Ishikawa (cell line): ENCODE results near the gene EMCN.

Source experiments
- CEBPB ChIP-seq: IDR thresholded peaks from 2 replicates; pipeline ENCODE4 v1.6.1; 2012
- CREB1 ChIP-seq: IDR thresholded peaks from 2 replicates; pipeline ENCODE4 v1.6.1; 2012; ENCODE audit warnings: low read depth
- EGR1 ChIP-seq: IDR thresholded peaks from 2 replicates; pipeline ENCODE4 v1.6.1; 2012
- EP300 ChIP-seq: IDR thresholded peaks from 2 replicates; pipeline ENCODE4 v1.6.1; 2012; ENCODE audit warnings: borderline replicate concordance
- MAX ChIP-seq: IDR thresholded peaks from 2 replicates; pipeline ENCODE4 v1.6.1; 2012
- TAF1 ChIP-seq: IDR thresholded peaks from 2 replicates; pipeline ENCODE4 v1.6.1; 2012; ENCODE audit warnings: low read depth, mild to moderate bottlenecking
- TCF12 ChIP-seq: IDR thresholded peaks from 2 replicates; pipeline ENCODE4 v1.6.1; 2012; ENCODE audit warnings: low read depth
- YY1 ChIP-seq: IDR thresholded peaks from 2 replicates; pipeline ENCODE4 v1.6.1; 2012; ENCODE audit warnings: low read depth
- TF ChIP-seq, protein P1 (sequence below): IDR thresholded peaks from 2 replicates; pipeline ENCODE4 v1.6.1; 2012; ENCODE audit warnings: low read depth, mild to moderate bottlenecking

- TF ChIP-seq MAX = no peak
- no peak for TF ChIP-seq TCF12
- no peak for TF ChIP-seq YY1
- TF ChIP-seq TAF1 = no peak
- no peak for TF ChIP-seq EP300
- TF ChIP-seq CREB1 = no peak
- TF ChIP-seq, protein P1, sequence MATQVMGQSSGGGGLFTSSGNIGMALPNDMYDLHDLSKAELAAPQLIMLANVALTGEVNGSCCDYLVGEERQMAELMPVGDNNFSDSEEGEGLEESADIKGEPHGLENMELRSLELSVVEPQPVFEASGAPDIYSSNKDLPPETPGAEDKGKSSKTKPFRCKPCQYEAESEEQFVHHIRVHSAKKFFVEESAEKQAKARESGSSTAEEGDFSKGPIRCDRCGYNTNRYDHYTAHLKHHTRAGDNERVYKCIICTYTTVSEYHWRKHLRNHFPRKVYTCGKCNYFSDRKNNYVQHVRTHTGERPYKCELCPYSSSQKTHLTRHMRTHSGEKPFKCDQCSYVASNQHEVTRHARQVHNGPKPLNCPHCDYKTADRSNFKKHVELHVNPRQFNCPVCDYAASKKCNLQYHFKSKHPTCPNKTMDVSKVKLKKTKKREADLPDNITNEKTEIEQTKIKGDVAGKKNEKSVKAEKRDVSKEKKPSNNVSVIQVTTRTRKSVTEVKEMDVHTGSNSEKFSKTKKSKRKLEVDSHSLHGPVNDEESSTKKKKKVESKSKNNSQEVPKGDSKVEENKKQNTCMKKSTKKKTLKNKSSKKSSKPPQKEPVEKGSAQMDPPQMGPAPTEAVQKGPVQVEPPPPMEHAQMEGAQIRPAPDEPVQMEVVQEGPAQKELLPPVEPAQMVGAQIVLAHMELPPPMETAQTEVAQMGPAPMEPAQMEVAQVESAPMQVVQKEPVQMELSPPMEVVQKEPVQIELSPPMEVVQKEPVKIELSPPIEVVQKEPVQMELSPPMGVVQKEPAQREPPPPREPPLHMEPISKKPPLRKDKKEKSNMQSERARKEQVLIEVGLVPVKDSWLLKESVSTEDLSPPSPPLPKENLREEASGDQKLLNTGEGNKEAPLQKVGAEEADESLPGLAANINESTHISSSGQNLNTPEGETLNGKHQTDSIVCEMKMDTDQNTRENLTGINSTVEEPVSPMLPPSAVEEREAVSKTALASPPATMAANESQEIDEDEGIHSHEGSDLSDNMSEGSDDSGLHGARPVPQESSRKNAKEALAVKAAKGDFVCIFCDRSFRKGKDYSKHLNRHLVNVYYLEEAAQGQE = no peak
- no peak for TF ChIP-seq EGR1
- no peak for TF ChIP-seq CEBPB
Observed at GRCh38 chr4:100519205-100519604, 1.4 kb upstream of the EMCN start.
